Coronary artery (tissue), 2 donors: ENCODE data around the gene CSTPP1.

Experiments
- DNase-seq: peaks from one replicate; pipeline ENCODE4 v3.0.0-alpha.2; 2017; ENCODE audit warnings: low spot score
- H3K27ac ChIP-seq, 2 donors: fragments of 200-600 bp; sonication (generic); one replicate each; pipeline ENCODE4 v1.5.1; 2016 to 2019
- H3K4me3 ChIP-seq: fragments of 200-600 bp; sonication (generic); 2 replicates; pipeline ENCODE4 v1.5.1; 2016; ENCODE audit warnings: mild to moderate bottlenecking, moderate library complexity
- TF ChIP-seq, protein P1 (sequence below): fragments of 200-600 bp; sonication (generic); IDR thresholded peaks from one replicate; pipeline ENCODE4 v1.5.1; 2019; ENCODE audit warnings: antibody characterized with exemption

The CSTPP1 gene

DNA sequence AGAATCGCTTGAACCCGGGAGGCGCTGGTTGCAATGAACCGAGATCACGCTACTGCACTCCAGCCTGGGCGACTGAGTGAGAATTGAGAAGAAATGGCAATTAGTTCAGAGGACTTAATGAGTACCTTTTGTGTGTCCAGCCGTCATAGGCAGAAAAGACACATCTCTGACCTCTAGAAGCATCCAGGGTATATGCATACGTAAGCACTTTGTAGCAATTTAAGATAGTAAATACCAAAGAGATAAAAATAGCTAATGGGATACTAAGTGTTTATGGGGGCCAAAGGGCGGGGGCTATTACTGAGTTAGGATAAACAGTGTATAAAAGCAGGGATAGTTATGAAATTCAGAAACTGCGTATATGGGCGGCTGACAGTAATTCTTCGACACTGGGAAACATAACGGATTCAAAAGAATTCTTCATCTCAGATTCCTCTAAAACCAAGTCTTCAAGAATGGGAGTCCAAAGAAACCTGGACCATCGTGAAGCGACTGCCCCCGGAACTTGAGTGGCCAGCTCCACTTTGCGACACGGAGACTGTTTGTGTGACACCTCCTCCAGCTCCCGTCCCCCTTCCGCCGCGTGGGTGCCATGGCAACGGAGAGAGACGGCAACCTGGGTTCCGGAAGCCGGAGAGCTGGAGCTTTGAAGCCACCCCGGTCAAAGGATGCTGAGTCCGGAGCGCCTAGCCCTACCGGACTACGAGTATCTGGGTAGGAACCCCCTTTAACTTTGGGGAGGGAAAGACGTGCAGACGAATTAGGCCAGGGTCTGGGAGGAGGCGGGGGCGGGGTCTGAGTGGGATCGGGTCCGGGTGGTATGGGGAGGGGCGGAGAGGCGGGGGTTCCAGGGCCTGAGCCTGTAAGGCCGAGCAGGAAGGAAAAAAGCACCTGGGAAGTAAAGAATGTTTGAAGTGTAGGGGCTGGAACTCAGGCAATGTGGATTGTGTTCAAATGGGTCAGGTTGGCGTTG, at the start of gene CSTPP1:
Gene CSTPP1 (plus strand): TSS at position 624 of the 973 bp plus-strand sequence. CDS start 45 bp downstream, at position 669.
- TF ChIP-seq, protein P1, sequence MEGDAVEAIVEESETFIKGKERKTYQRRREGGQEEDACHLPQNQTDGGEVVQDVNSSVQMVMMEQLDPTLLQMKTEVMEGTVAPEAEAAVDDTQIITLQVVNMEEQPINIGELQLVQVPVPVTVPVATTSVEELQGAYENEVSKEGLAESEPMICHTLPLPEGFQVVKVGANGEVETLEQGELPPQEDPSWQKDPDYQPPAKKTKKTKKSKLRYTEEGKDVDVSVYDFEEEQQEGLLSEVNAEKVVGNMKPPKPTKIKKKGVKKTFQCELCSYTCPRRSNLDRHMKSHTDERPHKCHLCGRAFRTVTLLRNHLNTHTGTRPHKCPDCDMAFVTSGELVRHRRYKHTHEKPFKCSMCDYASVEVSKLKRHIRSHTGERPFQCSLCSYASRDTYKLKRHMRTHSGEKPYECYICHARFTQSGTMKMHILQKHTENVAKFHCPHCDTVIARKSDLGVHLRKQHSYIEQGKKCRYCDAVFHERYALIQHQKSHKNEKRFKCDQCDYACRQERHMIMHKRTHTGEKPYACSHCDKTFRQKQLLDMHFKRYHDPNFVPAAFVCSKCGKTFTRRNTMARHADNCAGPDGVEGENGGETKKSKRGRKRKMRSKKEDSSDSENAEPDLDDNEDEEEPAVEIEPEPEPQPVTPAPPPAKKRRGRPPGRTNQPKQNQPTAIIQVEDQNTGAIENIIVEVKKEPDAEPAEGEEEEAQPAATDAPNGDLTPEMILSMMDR: no peak
- H3K27ac ChIP-seq: peak within 1 kb of the TSS; percentile 7 to 45
- peak within 1 kb of the TSS; percentile 73 for H3K4me3 ChIP-seq
- DNase-seq: peak; percentile 92

- TF ChIP-seq, protein P1: no peak
- DNase-seq: no peak
Observed at GRCh38 chr11:46888636-46889035, 47.9 kb upstream of the CSTPP1 start.

DNA sequence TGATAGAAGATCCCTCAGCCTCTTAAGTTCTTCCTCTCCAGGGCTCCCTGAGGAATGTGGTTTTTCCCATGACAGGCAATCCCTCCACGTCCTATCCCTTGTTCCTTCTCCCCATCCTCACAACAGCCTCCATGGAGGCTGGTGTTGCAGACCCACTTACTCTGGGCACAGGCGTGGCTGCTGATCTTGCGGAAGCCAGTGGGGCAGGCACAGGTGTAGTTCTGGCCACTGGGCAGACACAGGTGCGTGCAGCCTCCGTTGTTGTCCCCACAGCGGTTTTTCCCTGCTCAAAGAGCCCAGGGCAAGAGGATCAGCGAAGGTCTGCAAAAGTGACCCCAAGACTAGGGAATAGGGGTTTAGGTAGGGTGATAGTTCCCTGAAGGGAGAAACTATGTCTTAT, 47.3 kb upstream of the CSTPP1 start:
- TF ChIP-seq, protein P1: no peak
- no peak overlapping the region for H3K27ac ChIP-seq
- DNase-seq: no peak
- H3K4me3 ChIP-seq: no peak overlapping the region

More at GRCh38 chr11:46888636-46889035, 47.9 kb upstream of the CSTPP1 start:
- Histone ChIP-seq H3K27ac (no peak overlapping the region), H3K4me3 (no peak overlapping the region)

GRCh38 chr11:46889689-46890475, 46.7 kb upstream of the CSTPP1 start:
- TF ChIP-seq, protein P1: peak; percentile 67
- H3K4me3 ChIP-seq: no peak overlapping the region
- no peak overlapping the region for H3K27ac ChIP-seq
- no peak for DNase-seq

GRCh38 chr11:46890665-46891064, 45.9 kb upstream of the CSTPP1 start:
- H3K27ac ChIP-seq: no peak overlapping the region
- H3K4me3 ChIP-seq: no peak overlapping the region
- TF ChIP-seq, protein P1: no peak
- DNase-seq: no peak

- Histone ChIP-seq H3K4me3 (no peak overlapping the region), H3K27ac (no peak overlapping the region)
- DNase-seq: no peak
- TF ChIP-seq, protein P1: no peak
Observed at GRCh38 chr11:46892109-46892508, 44.5 kb upstream of the CSTPP1 start.
